GM18520 (cell line): Measurements from ENCODE around the gene TPR.
"Not testable (repeated sequence)": the region's sequence is repeated elsewhere in the genome, so short reads cannot be mapped to it uniquely, and the experiment has no call there.

Experiments used
- ATAC-seq: cut with Tn5 transposase; IDR thresholded peaks from one replicate; pipeline ENCODE4 v1.9.1; 2021; ENCODE audit not compliant: unreplicated experiment

TPR gene

GRCh38 chr1:186375152-186375928 lies at the start of gene TPR, which contains the start of gene ODR4:
TPR (minus strand) TSS chr1:186375253; CDS start chr1:186375028, 225 bp downstream.
ODR4 (plus strand) TSS chr1:186375838; CDS start chr1:186379786, 3,948 bp downstream.
- ATAC-seq: peak; percentile 78

DNA sequence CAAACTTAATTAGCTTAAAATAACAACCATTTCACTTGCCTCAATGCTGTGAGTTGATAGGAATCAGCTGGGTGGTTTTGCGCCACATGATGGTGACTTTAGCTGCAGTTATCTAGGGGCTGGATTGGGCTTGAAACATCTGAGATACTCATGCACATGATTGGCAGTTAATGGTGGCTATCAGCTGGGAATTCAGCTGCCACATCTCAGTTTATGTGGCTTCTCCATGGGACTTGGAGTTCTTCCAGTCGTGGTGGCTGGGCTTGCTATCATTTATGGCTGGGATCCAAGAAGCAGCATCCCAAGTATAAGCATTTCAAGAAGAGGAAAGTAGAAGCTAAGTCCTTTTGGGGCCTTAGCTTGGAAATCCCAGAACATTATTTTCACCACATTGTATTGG lies 49.5 kb upstream of the TPR start:
- ATAC-seq: no peak

GRCh38 chr1:186421446-186421845 lies 46.4 kb upstream of the TPR start:
- ATAC-seq: no peak

DNA sequence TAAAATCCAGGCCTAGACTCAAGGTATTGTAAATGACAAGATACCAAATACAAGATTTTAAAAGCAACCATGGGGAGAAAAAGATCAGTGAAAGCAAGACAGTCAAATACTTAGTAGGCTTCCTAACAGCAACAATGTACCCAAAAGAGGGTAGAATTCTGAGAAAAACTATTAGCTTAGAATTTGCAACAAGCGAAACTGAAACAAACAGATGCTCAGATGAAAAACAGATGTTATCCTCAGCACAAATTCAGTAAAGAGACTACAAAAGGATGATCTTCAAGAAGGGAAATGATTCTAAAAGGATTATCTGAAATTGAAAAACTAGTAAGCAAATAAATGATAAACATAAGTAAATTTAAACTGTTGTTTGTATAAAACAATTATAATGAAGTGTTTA lies 45.9 kb upstream of the TPR start:
- ATAC-seq: peak; percentile 67

DNA sequence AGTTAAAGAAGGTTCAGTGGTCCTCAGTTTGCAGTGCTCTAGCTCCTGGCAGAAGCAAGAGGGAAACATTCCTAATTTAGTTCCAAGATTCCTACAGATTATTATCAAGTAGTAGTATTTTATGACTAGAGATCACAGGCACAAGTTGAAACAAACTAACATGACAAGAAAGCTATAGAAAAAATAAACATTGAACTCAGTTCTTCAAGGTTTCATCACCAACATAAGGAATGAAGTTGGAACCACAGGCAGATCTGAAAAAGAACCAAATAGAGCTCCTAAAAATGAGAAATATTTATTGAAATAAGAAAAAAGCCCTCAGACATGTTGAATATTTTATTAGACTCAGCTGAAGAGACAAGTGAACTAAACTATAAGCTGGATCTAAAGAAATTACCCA lies 45.3 kb upstream of the TPR start:
- no peak for ATAC-seq

DNA sequence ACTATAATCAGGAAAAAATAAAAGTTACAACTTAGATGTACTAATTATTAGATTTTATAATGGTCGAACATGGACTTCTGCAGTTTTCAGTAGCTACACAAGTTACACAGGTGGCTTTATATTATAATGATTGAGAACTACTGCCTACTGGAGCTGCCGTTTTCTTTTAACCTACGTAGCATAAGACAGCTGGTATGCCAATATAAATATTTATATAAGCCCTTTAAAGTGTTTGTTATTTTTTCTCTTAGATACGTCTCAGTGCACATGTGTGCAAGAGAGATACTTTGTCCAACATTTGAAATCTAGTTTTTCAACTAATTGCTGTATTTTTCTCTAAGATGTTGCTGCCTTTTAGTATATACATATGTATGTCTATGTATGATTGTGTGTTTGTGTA lies 43.5 kb upstream of the TPR start:
- ATAC-seq: no peak

DNA sequence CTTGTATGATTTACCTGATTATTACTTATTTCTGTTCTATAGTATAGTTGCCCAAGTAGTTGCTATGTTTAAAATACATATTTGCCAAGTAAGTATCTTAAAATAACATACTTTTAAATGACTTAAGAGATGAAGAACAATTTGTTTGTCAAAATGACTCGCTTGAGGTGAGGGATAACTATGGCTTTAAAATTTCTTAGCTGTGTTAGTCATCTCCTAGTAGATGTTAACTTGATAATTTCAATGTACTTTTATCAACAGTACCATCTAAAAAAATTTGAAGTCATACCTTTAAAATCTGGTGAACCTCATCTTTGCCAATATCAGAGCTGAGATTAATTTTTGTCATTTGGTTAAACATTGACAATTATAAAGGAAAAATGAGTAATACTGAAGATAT lies 38.3 kb upstream of the TPR start:
- ATAC-seq: no peak

GRCh38 chr1:186409091-186409490 lies 34.0 kb upstream of the TPR start:
- ATAC-seq: no peak

GRCh38 chr1:186404454-186405051 lies 29.5 kb upstream of the TPR start:
- no peak for ATAC-seq

DNA sequence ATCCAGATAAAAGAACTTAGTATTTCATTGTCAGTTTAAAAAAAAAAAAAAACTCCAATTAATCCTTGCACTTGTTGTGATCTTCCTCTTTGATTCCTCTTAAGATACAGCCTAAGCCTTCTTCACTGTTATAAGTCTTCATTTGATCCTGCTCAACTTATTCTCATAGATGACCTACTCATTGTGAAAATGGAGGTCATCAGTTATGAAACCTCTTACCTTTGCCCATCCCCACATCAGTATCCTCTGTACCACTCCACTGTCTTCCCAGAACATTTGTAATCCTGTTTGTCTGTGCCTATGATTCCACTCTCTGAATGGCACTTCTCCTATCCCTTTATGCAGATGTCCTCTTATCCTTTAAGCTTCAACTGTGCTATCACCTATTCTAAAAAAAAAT lies 28.6 kb upstream of the TPR start:
- no peak for ATAC-seq

DNA sequence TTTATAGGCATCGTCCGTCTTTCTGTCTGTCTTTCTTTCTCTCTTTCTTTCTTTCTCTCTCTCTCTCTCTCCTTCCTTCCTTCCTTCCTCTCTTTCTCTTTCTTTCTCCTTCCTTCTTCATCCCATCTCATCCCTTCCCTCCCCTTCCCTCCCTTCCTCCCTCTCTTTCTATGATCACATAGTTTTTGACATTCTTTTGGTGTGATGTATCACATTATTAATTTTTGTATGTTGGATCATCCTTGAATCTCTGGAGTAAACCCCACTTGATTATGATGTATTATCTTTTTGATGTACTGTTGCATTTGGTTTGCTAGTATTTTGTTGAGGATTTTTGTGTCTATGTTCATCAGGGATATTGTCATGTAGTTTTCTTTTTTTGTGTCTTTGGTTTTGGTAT lies 26.4 kb upstream of the TPR start:
- not testable (repeated sequence) for ATAC-seq

- ATAC-seq: not testable (repeated sequence)
Measured at GRCh38 chr1:186392711-186393110, 17.7 kb upstream of the TPR start.

- ATAC-seq: no peak
Measured at GRCh38 chr1:186391841-186392240, 16.8 kb upstream of the TPR start.

GRCh38 chr1:186390925-186391324 lies 15.9 kb upstream of the TPR start:
- ATAC-seq: no peak

DNA sequence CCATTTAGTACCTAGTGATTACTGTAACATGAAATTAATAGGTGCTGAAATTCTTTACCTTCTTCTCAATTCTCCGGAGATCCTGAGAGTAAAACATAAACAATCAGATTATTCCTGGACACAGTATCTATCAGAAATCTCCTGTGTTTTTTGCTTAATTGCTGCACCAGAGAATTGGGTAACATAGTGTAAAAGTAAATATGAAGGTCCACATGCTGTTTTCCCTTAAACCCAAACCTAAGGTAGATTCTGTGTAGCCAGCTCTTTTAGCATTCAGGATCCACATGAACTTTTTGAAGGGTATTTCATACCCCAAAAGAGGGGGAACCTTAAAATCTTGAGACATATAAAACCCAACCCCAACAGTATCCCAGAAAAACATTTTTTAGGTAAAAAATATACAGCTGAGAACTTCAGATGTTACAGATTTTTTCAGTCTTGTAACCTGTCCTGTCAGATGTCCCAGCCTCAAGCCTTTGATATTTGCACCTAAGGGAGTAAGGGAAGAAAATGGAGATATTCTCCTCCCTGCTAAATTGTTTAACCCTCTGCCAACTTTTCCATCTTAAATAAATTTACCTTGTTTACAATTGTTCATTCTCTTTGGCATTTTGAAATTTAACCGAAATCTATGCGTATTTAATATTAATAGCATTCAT lies 11.8 kb upstream of the TPR start:
- ATAC-seq: no peak

DNA sequence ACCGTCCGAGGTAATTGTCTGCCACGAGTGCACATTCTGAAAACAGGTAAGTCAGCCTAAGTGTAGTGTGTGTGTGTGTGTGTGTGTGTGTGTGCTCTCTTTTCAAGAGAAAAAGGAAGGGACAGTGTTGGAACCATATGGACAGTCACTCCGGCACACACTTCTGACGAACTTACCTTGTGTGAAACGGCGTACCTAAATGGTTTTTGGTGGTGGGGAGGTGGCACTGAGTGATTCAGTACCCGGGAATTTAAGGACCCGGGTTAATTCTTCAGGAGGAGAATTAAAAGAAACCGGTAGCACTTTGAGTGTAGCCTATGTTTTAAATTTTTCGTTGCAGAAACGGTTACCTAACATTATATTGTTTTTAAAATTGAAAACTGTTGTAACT lies 871 bp upstream of the TPR start:
- no peak for ATAC-seq

- peak; percentile 27 for ATAC-seq
Measured at GRCh38 chr1:186374303-186375151, 526 bp downstream of the TPR start.

DNA sequence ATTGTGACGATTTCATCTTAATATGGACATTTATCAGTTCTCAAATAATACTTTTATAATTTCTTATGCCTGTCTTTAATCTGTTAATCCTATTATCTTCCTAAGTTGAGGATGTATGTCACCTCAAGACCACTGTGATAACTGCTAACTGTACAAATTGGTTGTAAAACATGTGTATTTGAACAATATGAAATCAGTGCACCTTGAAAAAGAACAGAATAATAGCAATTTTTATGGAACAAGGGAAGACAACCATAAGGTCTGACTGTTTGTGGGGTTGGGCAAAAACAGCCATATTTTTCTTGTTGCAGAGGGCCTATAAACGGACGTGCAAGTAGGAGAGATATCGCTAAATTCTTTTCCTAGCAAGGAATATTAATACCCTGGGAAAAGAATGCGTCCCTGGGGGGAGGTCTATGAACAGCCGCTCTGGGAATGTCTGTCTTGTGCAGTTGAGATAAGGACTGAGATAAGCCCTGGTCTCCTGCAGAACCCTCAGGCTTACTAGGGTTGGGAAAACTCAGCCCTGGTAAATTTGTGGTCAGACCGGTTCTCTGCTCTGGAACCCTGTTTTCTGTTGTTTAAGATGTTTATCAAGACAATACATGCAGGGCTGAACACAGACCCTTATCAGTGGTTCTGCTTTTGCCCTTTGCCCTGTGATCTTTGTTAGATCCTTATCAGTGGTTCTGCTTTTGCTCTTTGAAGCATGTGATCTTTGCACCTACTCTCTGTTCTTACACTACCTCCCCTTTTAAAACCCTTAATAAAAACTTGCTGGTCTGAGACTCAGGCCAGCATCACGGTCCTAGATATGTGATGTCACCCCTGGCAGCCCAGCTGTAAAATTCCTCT lies 27.0 kb downstream of the TPR start:
- ATAC-seq: not testable (repeated sequence)

- no peak for ATAC-seq
Measured at GRCh38 chr1:186340772-186341171, 34.3 kb downstream of the TPR start.

- ATAC-seq: no peak
Measured at GRCh38 chr1:186337554-186337953, 37.5 kb downstream of the TPR start.
